Measurements from ENCODE around the gene THUMPD1. TPM values are rescaled to one million over a fixed set of nuclear protein-coding genes. Genes with fewer than 3 reads are reported as not detected.
"Not testable (repeated sequence)": the region's sequence is repeated elsewhere in the genome, so short reads cannot be mapped to it uniquely, and the experiment has no call there.

Gene THUMPD1
- polyA plus RNA-seq, 1 of the 3 experiments (the other 2 are of a cell fraction) = 24.8 TPM

GRCh38 chr16:20726661-20727060 is 15.0 kb downstream of the THUMPD1 start (continued):
- no peak for TF ChIP-seq EP300 (IDR thresholded peaks at IDR 0.05; ENCODE audit: borderline replicate concordance in 1 of 2, low read depth in 1 of 2, low read length in 1 of 2)
- no peak for TF ChIP-seq SMC3 (IDR thresholded peaks at IDR 0.05; ENCODE audit: low read depth, low read length)
- TF ChIP-seq NFIC (IDR thresholded peaks at IDR 0.05; ENCODE audit: borderline replicate concordance) = no peak
- no peak for TF ChIP-seq RCOR1 (IDR thresholded peaks at IDR 0.05; ENCODE audit: low read length)
- TF ChIP-seq USF2 (IDR thresholded peaks at IDR 0.05; ENCODE audit: borderline replicate concordance, low read depth, low read length) = no peak
- no peak for TF ChIP-seq RXRA (IDR thresholded peaks at IDR 0.05; ENCODE audit: borderline replicate concordance, low read depth)

GRCh38 chr16:20720251-20720650 is 21.4 kb downstream of the THUMPD1 start:
- Histone ChIP-seq H3K4me1 (ENCODE audit: control insufficient read depth in 1 of 2, insufficient read depth in 2 of 2, low read depth in 1 of 2, low read length in 1 of 2) (no peaks in the 10 kb centered on the region), H3F3A (replicated peaks; ENCODE audit: insufficient read depth) (no peaks in the 10 kb centered on the region), H3K27me3 (ENCODE audit: insufficient read depth) (no peaks in the 10 kb centered on the region), H2AFZ (ENCODE audit: low read depth) (no peak overlapping the region), H3K36me3 (replicated peaks in 1 of 2; ENCODE audit: control insufficient read depth in 1 of 2, insufficient read depth in 2 of 2, low read length in 1 of 2) (no peaks in the 10 kb centered on the region), H4K20me1 (ENCODE audit: insufficient read depth) (no peaks in the 10 kb centered on the region), H3K9me2 (no peaks in the 10 kb centered on the region), H3K4me3 (ENCODE audit: low read depth in 2 of 2, low read length in 1 of 2) (no peak overlapping the region), H3K4me2 (no peak overlapping the region), H3K9ac (no peak overlapping the region), H3K27ac (ENCODE audit: low read depth in 2 of 2, low read length in 1 of 2) (no peak overlapping the region), H3K79me2 (ENCODE audit: insufficient read depth) (no peaks in the 10 kb centered on the region), H3K9me3 (no peaks in the 10 kb centered on the region)
- CTCF ChIA-PET = interaction anchor here (1.3 kb wide), 1 partner anchor 11 kb away, joined by 4 read pairs; no protein-coding TSS in a partner anchor
- no peak for TF ChIP-seq MXI1 (IDR thresholded peaks at IDR 0.05; ENCODE audit: low read depth, low read length)
- no peak for TF ChIP-seq NRF1 (IDR thresholded peaks at IDR 0.05; ENCODE audit: low read depth, low read length)
- TF ChIP-seq JUND (IDR thresholded peaks at IDR 0.05) = no peak
- no peak for TF ChIP-seq CTCF (IDR thresholded peaks at IDR 0.05)
- no peak for TF ChIP-seq RFX5 (IDR thresholded peaks at IDR 0.05; ENCODE audit: low read length)
- no peak for TF ChIP-seq YY1 (IDR thresholded peaks at IDR 0.05; ENCODE audit: low read depth)
- no peak for TF ChIP-seq ELF1 (IDR thresholded peaks at IDR 0.05)
- TF ChIP-seq GABPA (IDR thresholded peaks at IDR 0.05; ENCODE audit: low read depth) = no peak
- TF ChIP-seq, protein P1, sequence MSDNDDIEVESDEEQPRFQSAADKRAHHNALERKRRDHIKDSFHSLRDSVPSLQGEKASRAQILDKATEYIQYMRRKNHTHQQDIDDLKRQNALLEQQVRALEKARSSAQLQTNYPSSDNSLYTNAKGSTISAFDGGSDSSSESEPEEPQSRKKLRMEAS (IDR thresholded peaks at IDR 0.05; ENCODE audit: low read depth) = no peak
- TF ChIP-seq, protein P2, sequence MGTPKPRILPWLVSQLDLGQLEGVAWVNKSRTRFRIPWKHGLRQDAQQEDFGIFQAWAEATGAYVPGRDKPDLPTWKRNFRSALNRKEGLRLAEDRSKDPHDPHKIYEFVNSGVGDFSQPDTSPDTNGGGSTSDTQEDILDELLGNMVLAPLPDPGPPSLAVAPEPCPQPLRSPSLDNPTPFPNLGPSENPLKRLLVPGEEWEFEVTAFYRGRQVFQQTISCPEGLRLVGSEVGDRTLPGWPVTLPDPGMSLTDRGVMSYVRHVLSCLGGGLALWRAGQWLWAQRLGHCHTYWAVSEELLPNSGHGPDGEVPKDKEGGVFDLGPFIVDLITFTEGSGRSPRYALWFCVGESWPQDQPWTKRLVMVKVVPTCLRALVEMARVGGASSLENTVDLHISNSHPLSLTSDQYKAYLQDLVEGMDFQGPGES (IDR thresholded peaks at IDR 0.05; ENCODE audit: low read depth, low read length) = no peak
- no peak for TF ChIP-seq TAF1 (IDR thresholded peaks at IDR 0.05; ENCODE audit: borderline replicate concordance, low read depth, low read length)
- no peak for TF ChIP-seq TCF12 (IDR thresholded peaks at IDR 0.05)
- TF ChIP-seq MEF2A (IDR thresholded peaks at IDR 0.05; ENCODE audit: borderline replicate concordance, low read depth) = no peak
- TF ChIP-seq RCOR1 (IDR thresholded peaks at IDR 0.05; ENCODE audit: low read length) = no peak
- TF ChIP-seq, protein P3, sequence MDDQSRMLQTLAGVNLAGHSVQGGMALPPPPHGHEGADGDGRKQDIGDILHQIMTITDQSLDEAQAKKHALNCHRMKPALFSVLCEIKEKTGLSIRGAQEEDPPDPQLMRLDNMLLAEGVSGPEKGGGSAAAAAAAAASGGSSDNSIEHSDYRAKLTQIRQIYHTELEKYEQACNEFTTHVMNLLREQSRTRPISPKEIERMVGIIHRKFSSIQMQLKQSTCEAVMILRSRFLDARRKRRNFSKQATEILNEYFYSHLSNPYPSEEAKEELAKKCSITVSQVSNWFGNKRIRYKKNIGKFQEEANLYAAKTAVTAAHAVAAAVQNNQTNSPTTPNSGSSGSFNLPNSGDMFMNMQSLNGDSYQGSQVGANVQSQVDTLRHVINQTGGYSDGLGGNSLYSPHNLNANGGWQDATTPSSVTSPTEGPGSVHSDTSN (IDR thresholded peaks at IDR 0.05) = no peak
- no peak for TF ChIP-seq NFIC (IDR thresholded peaks at IDR 0.05; ENCODE audit: borderline replicate concordance)
- TF ChIP-seq SMC3 (IDR thresholded peaks at IDR 0.05; ENCODE audit: low read depth, low read length) = no peak
- TF ChIP-seq USF2 (IDR thresholded peaks at IDR 0.05; ENCODE audit: borderline replicate concordance, low read depth, low read length) = no peak
- no peak for TF ChIP-seq RAD21 (IDR thresholded peaks at IDR 0.05; ENCODE audit: low read length)
- TF ChIP-seq GATA2 (CRISPR knock-in tag; IDR thresholded peaks at IDR 0.05) = no peak
- POLR2A ChIA-PET = no interaction called here
- WGBS (ENCODE audit: low lambda C conversion rate) = 53% methylated on average over 4 of the region's 4 CpGs
- no peak for DNase-seq

DNA sequence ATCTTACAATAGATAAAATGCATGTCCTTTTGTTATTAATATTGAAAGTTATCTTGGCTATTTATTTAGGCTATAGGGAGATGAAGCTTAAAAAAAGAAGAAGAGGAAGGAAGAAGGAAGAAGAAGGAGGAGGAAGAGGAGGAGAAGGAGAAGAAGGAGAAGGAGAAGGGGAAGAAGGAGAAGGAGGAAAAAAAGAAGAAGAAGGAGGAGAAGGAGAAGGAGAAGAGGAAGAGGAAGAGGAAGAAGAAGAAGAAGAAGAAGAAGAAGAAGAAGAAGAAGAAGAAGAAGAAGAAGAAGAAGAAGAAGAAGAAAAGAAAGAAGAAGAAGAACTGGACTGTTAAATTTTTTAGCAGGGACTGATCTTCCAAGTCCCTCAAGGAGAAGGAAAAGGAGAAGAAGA is 23.9 kb downstream of the THUMPD1 start:
- not testable (repeated sequence) for H4K20me1 ChIP-seq (ENCODE audit: insufficient read depth)

More for the DNA sequence above, 23.9 kb downstream of the THUMPD1 start:
- H3K9me2 ChIP-seq; H2AFZ ChIP-seq (ENCODE audit: low read depth); POLR2A ChIA-PET; H3F3A ChIP-seq (replicated peaks; ENCODE audit: insufficient read depth); H3K4me2 ChIP-seq; H3K36me3 ChIP-seq (replicated peaks in 1 of 2; ENCODE audit: control insufficient read depth in 1 of 2, insufficient read depth in 2 of 2, low read length in 1 of 2); H3K9ac ChIP-seq; H3K27ac ChIP-seq (ENCODE audit: low read depth in 2 of 2, low read length in 1 of 2); H3K4me3 ChIP-seq (ENCODE audit: low read depth in 2 of 2, low read length in 1 of 2); H3K27me3 ChIP-seq (ENCODE audit: insufficient read depth); H3K79me2 ChIP-seq (ENCODE audit: insufficient read depth); H3K4me1 ChIP-seq (ENCODE audit: control insufficient read depth in 1 of 2, insufficient read depth in 2 of 2, low read depth in 1 of 2, low read length in 1 of 2); DNase-seq; H3K9me3 ChIP-seq; CTCF ChIA-PET: not testable (repeated sequence)
